HepG2 (cell line): ENCODE data around the gene NABP1. TPM values are rescaled to one million over a fixed set of nuclear protein-coding genes. Genes with fewer than 3 reads are reported as not detected.

Experiments
- ATAC-seq: fragments of 200-7000 bp; cut with Tn5 transposase; 3 replicates; pipeline ENCODE4 v1.9.1; 2020; ENCODE audit warnings: mild to moderate bottlenecking, moderate library complexity
- BruUV-seq: library from RNA; stranded (reverse); fragments of 400-500 nt; replicated peaks from 2 replicates; lab custom pipeline; 2021; lab: Mats Ljungman, UMichigan
- CTCF ChIA-PET: fragments of 300-600 bp; formaldehyde crosslinking; extraction: SDS; loops from one replicate; lab custom pipeline; 2021; ENCODE audit warnings: low total read pairs, inconsistent platforms, low intra/inter-chr PET ratio; lab: Yijun Ruan, JAX
- POLR2A ChIA-PET: fragments of 350-600 bp; sonication (Branson Sonifier 250); formaldehyde crosslinking; loops from one replicate; lab custom pipeline; 2020; ENCODE audit warnings: antibody characterized with exemption, inconsistent platforms; lab: Yijun Ruan, JAX
- DNase-seq: peaks from one replicate; pipeline ENCODE4 v3.0.0-alpha.2; 2015; ENCODE audit warnings: low spot score
- FAIRE-seq: peaks from 3 replicates; lab custom pipeline; 2011; peaks lifted over from hg19 to GRCh38; lab: Jason Lieb, UNC
- H2AFZ ChIP-seq: one replicate; pipeline ENCODE4 v1.6.1; 2011; ENCODE audit warnings: low read length, inconsistent platforms
- H3K27ac ChIP-seq: fragments of 300-600 bp; 3 replicates; pipeline ENCODE4 v1.8.0; 2011; ENCODE audit warnings: mixed run types, mild to moderate bottlenecking, mixed read lengths, low read length, inconsistent platforms; ENCODE audit not compliant: insufficient read depth; ENCODE audit errors: extremely low read length
- H3K27me3 ChIP-seq, 2 experiments: fragments of 200-600 bp in 1 of 2; 2 replicates in 1 of 2; 3 replicates in 1 of 2; pipeline versions ENCODE4 v1.6.0 to v1.8.0; 2011; ENCODE audit warnings: low read length in 2 of 2, mild to moderate bottlenecking in 2 of 2, moderate library complexity in 2 of 2, inconsistent platforms in 1 of 2; ENCODE audit not compliant: insufficient read depth in 2 of 2, control insufficient read depth in 1 of 2
- H3K36me3 ChIP-seq, 2 experiments: fragments of 200-600 bp in 1 of 2; replicated peaks in 1 of 2; 2 replicates in 1 of 2; 3 replicates in 1 of 2; pipeline versions ENCODE4 v1.5.1 to v1.8.0; 2011; ENCODE audit warnings: low read length in 2 of 2, inconsistent platforms in 1 of 2; ENCODE audit not compliant: insufficient read depth in 2 of 2, control insufficient read depth in 1 of 2
- H3K4me1 ChIP-seq: 2 replicates; pipeline ENCODE4 v1.5.1; 2012; ENCODE audit warnings: low read length, inconsistent platforms; ENCODE audit not compliant: insufficient read depth
- H3K4me2 ChIP-seq: 2 replicates; pipeline ENCODE4 v1.6.0; 2011; ENCODE audit warnings: low read depth, low read length, inconsistent platforms
- H3K4me3 ChIP-seq, 3 experiments: fragments of 200-600 bp in 1 of 3; sonication (generic), shearing (Covaris generic) in 1 of 3; replicated peaks in 1 of 3; 2 replicates each; pipeline ENCODE4 v1.5.1; 2011 to 2016; ENCODE audit warnings: low read length in 3 of 3, inconsistent platforms in 2 of 3, low read depth in 2 of 3, mild to moderate bottlenecking in 2 of 3, control low read depth in 1 of 3, mixed read lengths in 1 of 3; ENCODE audit not compliant: insufficient read depth in 1 of 3
- H3K79me2 ChIP-seq: one replicate; pipeline ENCODE4 v1.6.1; 2011; ENCODE audit warnings: low read length, inconsistent platforms; ENCODE audit not compliant: insufficient read depth
- H3K9ac ChIP-seq: 2 replicates; pipeline ENCODE4 v1.6.0; 2011; ENCODE audit warnings: mild to moderate bottlenecking, low read depth, low read length, inconsistent platforms; ENCODE audit not compliant: insufficient read depth
- H3K9me3 ChIP-seq: 2 replicates; pipeline ENCODE4 v1.5.1; 2012; ENCODE audit warnings: mild to moderate bottlenecking, low read length
- H4K20me1 ChIP-seq: 2 replicates; pipeline ENCODE4 v1.6.0; 2011; ENCODE audit warnings: inconsistent platforms, mild to moderate bottlenecking, low read length, moderate library complexity; ENCODE audit not compliant: insufficient read depth
- BCL6 ChIP-seq: IDR thresholded peaks from 2 replicates; pipeline ENCODE4 v1.6.1; 2016; ENCODE audit warnings: missing genetic modification reagents, missing compliant biosample characterization
- CEBPB ChIP-seq: IDR thresholded peaks from 2 replicates; pipeline ENCODE4 v1.6.1; 2011; ENCODE audit warnings: low read depth, low read length, improper control_type of control experiment, borderline replicate concordance
- FOXP1 ChIP-seq, 2 experiments: fragments of 450-650 bp in 1 of 2; IDR thresholded peaks; 2 replicates each; pipeline ENCODE4 v1.6.1; 2017 to 2018; ENCODE audit warnings: antibody characterized with exemption in 1 of 2
- GABPB1 ChIP-seq: IDR thresholded peaks from 2 replicates; pipeline ENCODE4 v1.6.1; 2016; ENCODE audit warnings: mild to moderate bottlenecking, missing genetic modification reagents, moderate library complexity, missing compliant biosample characterization
- GATAD2A ChIP-seq: IDR thresholded peaks from 2 replicates; pipeline ENCODE4 v1.6.1; 2016
- NCOA2 ChIP-seq: sonication (generic); formaldehyde crosslinking; IDR thresholded peaks from 2 replicates; pipeline ENCODE4 v1.8.0; 2022; ENCODE audit warnings: inconsistent platforms
- POLR2A ChIP-seq, 2 experiments: IDR thresholded peaks; 2 replicates each; pipeline ENCODE4 v1.6.1; 2011; ENCODE audit warnings: low read depth in 2 of 2, low read length in 2 of 2, mild to moderate bottlenecking in 1 of 2, moderate library complexity in 1 of 2; ENCODE audit not compliant: insufficient read depth in 1 of 2
- RFXANK ChIP-seq: IDR thresholded peaks from 2 replicates; pipeline ENCODE4 v1.6.1; 2016
- SNRNP70 ChIP-seq: fragments of 200-400 bp; formaldehyde crosslinking; IDR thresholded peaks from 2 replicates; pipeline ENCODE4 v1.6.1; 2017; ENCODE audit warnings: mild to moderate bottlenecking, low read depth, low read length, moderate library complexity
- XRCC5 ChIP-seq: fragments of 200-400 bp; formaldehyde crosslinking; optimal IDR thresholded peaks from 2 replicates; pipeline ENCODE3; 2017; ENCODE audit warnings: mild to moderate bottlenecking, low read length
- ZNF343 ChIP-seq: sonication (generic); formaldehyde crosslinking; IDR thresholded peaks from 2 replicates; pipeline ENCODE4 v1.4.0; 2020; ENCODE audit warnings: mild to moderate bottlenecking, missing genetic modification reagents
- ZNF563 ChIP-seq: sonication (generic); formaldehyde crosslinking; IDR thresholded peaks from 2 replicates; pipeline ENCODE4 v1.8.0; 2022; ENCODE audit warnings: mild to moderate bottlenecking, moderate library complexity, missing genetic modification reagents
- ZNF691 ChIP-seq: sonication (generic); formaldehyde crosslinking; IDR thresholded peaks from 2 replicates; pipeline ENCODE4 v1.4.0; 2020; ENCODE audit warnings: missing genetic modification reagents, low read depth, mild to moderate bottlenecking, borderline replicate concordance
- WGBS: methylation state at CpG from one replicate; pipeline ENCODE4 v1.1.6; 2017; ENCODE audit warnings: low lambda C conversion rate; 5-methylcytosine and 5-hydroxymethylcytosine counted together
- in situ Hi-C: cut with HindIII; loops from 2 replicates; pipeline ENCODE4 v1.10.0; 2017; ENCODE audit warnings: low pct_unique_long_range_greater_than_20kb; ENCODE audit not compliant: extremely low pct_ligation_motif_present
- intact Hi-C: fragments of 100-400 bp; cut with micrococcal nuclease; formaldehyde crosslinking; loops from one replicate; pipeline ENCODE4 v1.10.0; 2022; ENCODE audit not compliant: unreplicated experiment
- polyA plus RNA-seq, 8 experiments: library from polyadenylated mRNA; depleted of rRNA in 3 of 8; stranded (reverse) in 7 of 8; unstranded in 1 of 8; fragments of >200 nt; fragmentation: Illumina TruSeq in 4 of 8; extraction: Trizol in 4 of 8; gene quantifications; 2 replicates each; pipeline versions ENCODE4 v1.2.1 to v1.2.3, GENCODE V29; 2011 to 2016; ENCODE audit warnings: low read depth in 4 of 8, missing spikeins in 1 of 8, mixed read lengths in 1 of 8; ENCODE audit not compliant: insufficient read depth in 1 of 8
- total RNA-seq, 5 experiments: library from RNA; depleted of rRNA; stranded (reverse); fragments of >200 nt; fragmentation: Illumina TruSeq; extraction: Trizol; gene quantifications; 2 replicates each; pipeline ENCODE4 v1.2.3, GENCODE V29; 2016; ENCODE audit warnings: low read depth in 1 of 5
- TF ChIP-seq, protein P1 (sequence below): sonication (generic); formaldehyde crosslinking; IDR thresholded peaks from 2 replicates; pipeline ENCODE4 v1.5.1; 2020; ENCODE audit warnings: mild to moderate bottlenecking, missing genetic modification reagents, moderate library complexity
- TF ChIP-seq, protein P2 (sequence below), 2 experiments: sonication (generic) in 1 of 2; formaldehyde crosslinking in 1 of 2; IDR thresholded peaks; 2 replicates each; pipeline versions ENCODE4 v1.4.0 to v1.6.1; 2016 to 2020; ENCODE audit warnings: borderline replicate concordance in 1 of 2, low read depth in 1 of 2, mild to moderate bottlenecking in 1 of 2, missing genetic modification reagents in 1 of 2

NABP1 gene
- total and polyA plus RNA-seq, 2 of the 13 experiments (the other 11 are each of a cell fraction or from before 2014, with no cell fraction given): 14.9 to 19.8 TPM

GRCh38 chr2:191703079-191703725 lies 25.3 kb downstream of the NABP1 start (continued):
- TF ChIP-seq, protein P1, sequence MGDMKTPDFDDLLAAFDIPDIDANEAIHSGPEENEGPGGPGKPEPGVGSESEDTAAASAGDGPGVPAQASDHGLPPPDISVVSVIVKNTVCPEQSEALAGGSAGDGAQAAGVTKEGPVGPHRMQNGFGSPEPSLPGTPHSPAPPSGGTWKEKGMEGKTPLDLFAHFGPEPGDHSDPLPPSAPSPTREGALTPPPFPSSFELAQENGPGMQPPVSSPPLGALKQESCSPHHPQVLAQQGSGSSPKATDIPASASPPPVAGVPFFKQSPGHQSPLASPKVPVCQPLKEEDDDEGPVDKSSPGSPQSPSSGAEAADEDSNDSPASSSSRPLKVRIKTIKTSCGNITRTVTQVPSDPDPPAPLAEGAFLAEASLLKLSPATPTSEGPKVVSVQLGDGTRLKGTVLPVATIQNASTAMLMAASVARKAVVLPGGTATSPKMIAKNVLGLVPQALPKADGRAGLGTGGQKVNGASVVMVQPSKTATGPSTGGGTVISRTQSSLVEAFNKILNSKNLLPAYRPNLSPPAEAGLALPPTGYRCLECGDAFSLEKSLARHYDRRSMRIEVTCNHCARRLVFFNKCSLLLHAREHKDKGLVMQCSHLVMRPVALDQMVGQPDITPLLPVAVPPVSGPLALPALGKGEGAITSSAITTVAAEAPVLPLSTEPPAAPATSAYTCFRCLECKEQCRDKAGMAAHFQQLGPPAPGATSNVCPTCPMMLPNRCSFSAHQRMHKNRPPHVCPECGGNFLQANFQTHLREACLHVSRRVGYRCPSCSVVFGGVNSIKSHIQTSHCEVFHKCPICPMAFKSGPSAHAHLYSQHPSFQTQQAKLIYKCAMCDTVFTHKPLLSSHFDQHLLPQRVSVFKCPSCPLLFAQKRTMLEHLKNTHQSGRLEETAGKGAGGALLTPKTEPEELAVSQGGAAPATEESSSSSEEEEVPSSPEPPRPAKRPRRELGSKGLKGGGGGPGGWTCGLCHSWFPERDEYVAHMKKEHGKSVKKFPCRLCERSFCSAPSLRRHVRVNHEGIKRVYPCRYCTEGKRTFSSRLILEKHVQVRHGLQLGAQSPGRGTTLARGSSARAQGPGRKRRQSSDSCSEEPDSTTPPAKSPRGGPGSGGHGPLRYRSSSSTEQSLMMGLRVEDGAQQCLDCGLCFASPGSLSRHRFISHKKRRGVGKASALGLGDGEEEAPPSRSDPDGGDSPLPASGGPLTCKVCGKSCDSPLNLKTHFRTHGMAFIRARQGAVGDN (CRISPR knock-in tag): peak; percentile 26; the same call in 1 of the 2 replicates
- TF ChIP-seq BCL6 (CRISPR knock-in tag) (peak; percentile 91), ZNF691 (CRISPR knock-in tag) (no peak)

DNA sequence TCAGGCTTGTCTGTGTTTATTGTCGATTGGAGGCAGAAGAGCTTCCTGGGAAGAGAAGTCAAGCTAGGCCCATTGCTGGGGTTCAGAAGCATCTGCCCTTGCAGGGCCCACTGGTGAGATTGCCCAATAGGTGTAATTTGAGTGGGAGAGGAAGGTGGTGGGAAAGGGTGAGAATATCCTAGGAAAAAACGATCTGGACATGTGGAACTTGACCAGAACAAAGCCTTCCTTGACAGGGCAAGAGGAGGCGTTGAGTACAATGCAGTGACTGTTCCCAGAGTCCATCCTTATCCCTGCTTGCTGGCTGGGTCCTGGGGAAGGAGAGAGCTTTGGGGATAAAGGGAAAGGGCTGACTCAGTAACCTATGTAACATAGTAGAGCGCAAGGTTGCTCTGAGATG lies 27.1 kb downstream of the NABP1 start:
- Histone ChIP-seq H3K27me3 (no peaks in the 10 kb centered on the region), H3K36me3 (no peaks in the 10 kb centered on the region), H3K4me1 (peaks cover 11% of the 10 kb centered on the region), H3K9me3 (no peaks in the 10 kb centered on the region), H3K4me3 (no peak overlapping the region), H2AFZ (no peak overlapping the region), H3K4me2 (no peak overlapping the region), H3K79me2 (no peaks in the 10 kb centered on the region), H4K20me1 (no peaks in the 10 kb centered on the region), H3K9ac (no peak overlapping the region), H3K27ac (no peak overlapping the region)
- in situ Hi-C loops (no loop called here), intact Hi-C loops (no loop called here)
- BruUV-seq: no TSS peak
- ChIA-PET POLR2A (no interaction called here), CTCF (no interaction called here)
- DNase-seq (no peak), FAIRE-seq (no peak), ATAC-seq (peak; percentile 53)
- WGBS: 36% methylated on average over 4 of the region's 4 CpGs
- TF ChIP-seq, protein P2, sequence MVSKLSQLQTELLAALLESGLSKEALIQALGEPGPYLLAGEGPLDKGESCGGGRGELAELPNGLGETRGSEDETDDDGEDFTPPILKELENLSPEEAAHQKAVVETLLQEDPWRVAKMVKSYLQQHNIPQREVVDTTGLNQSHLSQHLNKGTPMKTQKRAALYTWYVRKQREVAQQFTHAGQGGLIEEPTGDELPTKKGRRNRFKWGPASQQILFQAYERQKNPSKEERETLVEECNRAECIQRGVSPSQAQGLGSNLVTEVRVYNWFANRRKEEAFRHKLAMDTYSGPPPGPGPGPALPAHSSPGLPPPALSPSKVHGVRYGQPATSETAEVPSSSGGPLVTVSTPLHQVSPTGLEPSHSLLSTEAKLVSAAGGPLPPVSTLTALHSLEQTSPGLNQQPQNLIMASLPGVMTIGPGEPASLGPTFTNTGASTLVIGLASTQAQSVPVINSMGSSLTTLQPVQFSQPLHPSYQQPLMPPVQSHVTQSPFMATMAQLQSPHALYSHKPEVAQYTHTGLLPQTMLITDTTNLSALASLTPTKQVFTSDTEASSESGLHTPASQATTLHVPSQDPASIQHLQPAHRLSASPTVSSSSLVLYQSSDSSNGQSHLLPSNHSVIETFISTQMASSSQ (IDR thresholded peaks at IDR 0.05; ENCODE audit: low read depth): no peak
- TF ChIP-seq, protein P2 (CRISPR knock-in tag; IDR thresholded peaks at IDR 0.05; ENCODE audit: borderline replicate concordance): no peak
- TF ChIP-seq POLR2A (IDR thresholded peaks at IDR 0.05; ENCODE audit: insufficient read depth in 1 of 2, low read depth in 2 of 2, low read length in 2 of 2) (no peak), GATAD2A (CRISPR knock-in tag) (0 out of 2 replicates have a peak, but pooled peaks have one; percentile 34), FOXP1 (IDR thresholded peaks at IDR 0.05) (no peak), FOXP1 (CRISPR knock-in tag; IDR thresholded peaks at IDR 0.05) (no peak), ZNF343 (CRISPR knock-in tag) (no peak), GABPB1 (no peak), SNRNP70 (no peak), RFXANK (CRISPR knock-in tag) (no peak), ZNF563 (no peak), NCOA2 (no peak), XRCC5 (peak; percentile 17), CEBPB (peak; percentile 78; the same call in 1 of the 2 replicates)
